ENCODE results near the gene PARD3.

Gene PARD3

DNA sequence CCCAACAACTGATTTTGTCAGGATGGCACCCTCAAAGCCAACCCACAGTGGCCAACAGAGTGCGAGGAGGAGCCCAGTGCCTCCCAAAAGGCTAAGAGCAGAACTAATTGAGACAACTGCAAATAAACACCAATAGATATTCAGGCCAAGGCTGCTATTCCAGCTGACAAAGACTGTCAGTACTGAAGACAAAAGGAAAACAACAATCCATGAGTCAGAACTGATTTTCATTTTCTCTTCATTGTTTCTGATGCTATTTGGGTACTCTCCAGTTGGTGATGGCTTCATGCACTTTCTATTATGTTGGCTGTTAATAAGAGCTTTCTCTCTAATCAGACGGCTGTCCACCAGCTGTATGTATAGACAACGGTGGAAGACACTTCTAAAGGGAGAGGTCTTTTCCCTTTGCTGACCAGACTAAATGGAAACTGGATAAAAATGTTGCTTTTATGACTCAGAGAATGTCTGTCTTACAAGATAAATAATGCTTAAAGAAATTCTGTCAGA lies 515.9 kb downstream of the PARD3 start:
- TF ChIP-seq EZH2 (IDR thresholded peaks at IDR 0.05; ENCODE audit: borderline replicate concordance, low read depth, low read length, severe bottlenecking) = no peak
- TF ChIP-seq, protein P1, sequence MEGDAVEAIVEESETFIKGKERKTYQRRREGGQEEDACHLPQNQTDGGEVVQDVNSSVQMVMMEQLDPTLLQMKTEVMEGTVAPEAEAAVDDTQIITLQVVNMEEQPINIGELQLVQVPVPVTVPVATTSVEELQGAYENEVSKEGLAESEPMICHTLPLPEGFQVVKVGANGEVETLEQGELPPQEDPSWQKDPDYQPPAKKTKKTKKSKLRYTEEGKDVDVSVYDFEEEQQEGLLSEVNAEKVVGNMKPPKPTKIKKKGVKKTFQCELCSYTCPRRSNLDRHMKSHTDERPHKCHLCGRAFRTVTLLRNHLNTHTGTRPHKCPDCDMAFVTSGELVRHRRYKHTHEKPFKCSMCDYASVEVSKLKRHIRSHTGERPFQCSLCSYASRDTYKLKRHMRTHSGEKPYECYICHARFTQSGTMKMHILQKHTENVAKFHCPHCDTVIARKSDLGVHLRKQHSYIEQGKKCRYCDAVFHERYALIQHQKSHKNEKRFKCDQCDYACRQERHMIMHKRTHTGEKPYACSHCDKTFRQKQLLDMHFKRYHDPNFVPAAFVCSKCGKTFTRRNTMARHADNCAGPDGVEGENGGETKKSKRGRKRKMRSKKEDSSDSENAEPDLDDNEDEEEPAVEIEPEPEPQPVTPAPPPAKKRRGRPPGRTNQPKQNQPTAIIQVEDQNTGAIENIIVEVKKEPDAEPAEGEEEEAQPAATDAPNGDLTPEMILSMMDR (IDR thresholded peaks at IDR 0.05; ENCODE audit: borderline replicate concordance, extremely low read depth, low read length, poor library complexity, severe bottlenecking) = no peak
- Histone ChIP-seq H3K4me3 (ENCODE audit: low read depth in 1 of 2, low read length in 2 of 2) (no peak overlapping the region), H3K4me2 (ENCODE audit: insufficient read depth, low read length) (no peak overlapping the region), H3K4me1 (ENCODE audit: insufficient read depth, low read length) (no peaks in the 10 kb centered on the region), H3K27ac (ENCODE audit: low read length) (no peak overlapping the region), H2AFZ (ENCODE audit: low read depth, low read length) (no peak overlapping the region), H3K9me3 (ENCODE audit: insufficient read depth, low read length, severe bottlenecking) (no peaks in the 10 kb centered on the region), H3K27me3 (ENCODE audit: insufficient read depth, low read length, poor library complexity) (no peaks in the 10 kb centered on the region), H3K36me3 (ENCODE audit: insufficient read depth, low read length) (no peaks in the 10 kb centered on the region), H3K79me2 (ENCODE audit: insufficient read depth, low read length) (no peaks in the 10 kb centered on the region), H3K9ac (ENCODE audit: low read depth, low read length) (no peak overlapping the region), H4K20me1 (ENCODE audit: insufficient read depth, low read length) (no peaks in the 10 kb centered on the region)
- no peak for ATAC-seq (ENCODE audit: insufficient read depth, low read depth)
- DNase-seq = no peak

DNA sequence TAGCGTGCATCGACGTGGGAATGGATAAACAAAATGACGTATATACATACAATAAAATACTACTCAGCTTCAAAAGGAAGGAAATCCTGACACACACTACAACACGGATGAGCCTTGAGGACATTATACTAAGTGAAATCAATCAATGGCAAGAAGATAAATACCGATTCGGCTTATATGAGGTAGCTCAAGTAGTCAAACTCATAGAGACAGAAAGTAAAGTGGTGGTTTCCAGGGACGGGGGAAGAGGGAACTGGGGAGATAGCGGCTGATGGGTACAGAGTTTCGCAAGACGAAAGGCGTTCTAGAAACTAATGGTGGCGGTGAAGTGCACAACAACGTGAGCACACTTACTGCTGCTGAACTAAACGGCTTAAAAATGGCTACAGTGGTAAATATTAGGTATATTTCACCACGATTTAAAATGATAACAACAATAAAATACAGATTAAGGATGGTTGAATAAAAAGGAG lies 516.7 kb downstream of the PARD3 start:
- H2AFZ ChIP-seq (ENCODE audit: low read depth, low read length) = no peak overlapping the region
- ATAC-seq (ENCODE audit: insufficient read depth, low read depth) (no peak), DNase-seq (no peak)
- no peaks in the 10 kb centered on the region for H3K79me2 ChIP-seq (ENCODE audit: insufficient read depth, low read length)
- no peaks in the 10 kb centered on the region for H4K20me1 ChIP-seq (ENCODE audit: insufficient read depth, low read length)
- no peaks in the 10 kb centered on the region for H3K27me3 ChIP-seq (ENCODE audit: insufficient read depth, low read length, poor library complexity)
- H3K4me1 ChIP-seq (ENCODE audit: insufficient read depth, low read length) = no peaks in the 10 kb centered on the region
- no peaks in the 10 kb centered on the region for H3K36me3 ChIP-seq (ENCODE audit: insufficient read depth, low read length)
- no peak overlapping the region for H3K9ac ChIP-seq (ENCODE audit: low read depth, low read length)
- no peak overlapping the region for H3K4me2 ChIP-seq (ENCODE audit: insufficient read depth, low read length)
- no peak overlapping the region for H3K4me3 ChIP-seq (ENCODE audit: low read depth in 1 of 2, low read length in 2 of 2)
- no peak overlapping the region for H3K27ac ChIP-seq (ENCODE audit: low read length)
- TF ChIP-seq, protein P1 (IDR thresholded peaks at IDR 0.05; ENCODE audit: borderline replicate concordance, extremely low read depth, low read length, poor library complexity, severe bottlenecking) = no peak
- no peak for TF ChIP-seq EZH2 (IDR thresholded peaks at IDR 0.05; ENCODE audit: borderline replicate concordance, low read depth, low read length, severe bottlenecking)
- H3K9me3 ChIP-seq (ENCODE audit: insufficient read depth, low read length, severe bottlenecking) = no peaks in the 10 kb centered on the region

DNA sequence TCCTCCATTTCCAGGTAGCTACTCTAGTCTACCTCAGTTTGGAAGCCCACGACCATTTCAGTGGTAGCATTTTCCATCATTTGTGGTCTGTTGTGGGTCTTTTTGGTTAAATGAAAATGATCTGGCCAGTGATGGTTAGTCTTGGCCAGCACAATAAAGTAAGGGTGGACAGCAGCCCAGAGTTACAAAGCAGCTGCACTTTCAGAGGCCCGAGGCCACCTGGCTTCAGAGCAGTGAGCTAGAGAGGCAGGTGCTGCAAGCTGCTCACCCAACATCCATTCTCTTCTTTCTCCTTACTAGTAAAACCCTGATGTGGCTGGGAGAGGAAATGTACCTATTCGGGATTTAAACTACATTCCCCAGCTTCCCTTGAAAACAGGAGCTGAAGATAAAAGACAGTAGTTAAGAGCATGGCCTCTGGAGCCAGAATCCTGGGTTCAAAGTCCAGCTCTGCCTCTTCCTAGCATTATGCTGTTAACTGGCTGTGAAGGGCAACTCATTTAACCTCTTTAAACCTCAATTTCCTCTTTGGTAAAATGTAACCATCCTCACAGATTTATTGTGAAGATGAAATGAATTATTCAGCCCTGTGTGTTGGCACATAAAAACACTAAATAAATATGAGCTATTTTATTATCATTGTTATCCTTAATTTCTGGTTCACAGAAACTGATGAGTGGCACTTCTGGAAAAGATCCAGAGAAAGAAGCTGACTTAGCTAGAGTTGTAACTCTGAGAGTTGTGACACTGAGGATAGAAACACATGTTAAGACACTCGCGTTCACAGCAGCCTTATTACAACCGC lies 517.4 kb downstream of the PARD3 start:
- H3K4me1 ChIP-seq (ENCODE audit: insufficient read depth, low read length) = no peaks in the 10 kb centered on the region
- no peaks in the 10 kb centered on the region for H3K9me3 ChIP-seq (ENCODE audit: insufficient read depth, low read length, severe bottlenecking)
- ATAC-seq (ENCODE audit: insufficient read depth, low read depth) = no peak
- H4K20me1 ChIP-seq (ENCODE audit: insufficient read depth, low read length) = no peaks in the 10 kb centered on the region
- no peak overlapping the region for H3K4me3 ChIP-seq (ENCODE audit: low read depth in 1 of 2, low read length in 2 of 2)
- H3K27ac ChIP-seq (ENCODE audit: low read length) = no peak overlapping the region
- DNase-seq = no peak
- no peaks in the 10 kb centered on the region for H3K79me2 ChIP-seq (ENCODE audit: insufficient read depth, low read length)
- H3K4me2 ChIP-seq (ENCODE audit: insufficient read depth, low read length) = no peak overlapping the region
- H3K9ac ChIP-seq (ENCODE audit: low read depth, low read length) = no peak overlapping the region
- H2AFZ ChIP-seq (ENCODE audit: low read depth, low read length) = no peak overlapping the region
- H3K36me3 ChIP-seq (ENCODE audit: insufficient read depth, low read length) = no peaks in the 10 kb centered on the region
- TF ChIP-seq, protein P1 (IDR thresholded peaks at IDR 0.05; ENCODE audit: borderline replicate concordance, extremely low read depth, low read length, poor library complexity, severe bottlenecking) = no peak
- no peak for TF ChIP-seq EZH2 (IDR thresholded peaks at IDR 0.05; ENCODE audit: borderline replicate concordance, low read depth, low read length, severe bottlenecking)
- H3K27me3 ChIP-seq (ENCODE audit: insufficient read depth, low read length, poor library complexity) = no peaks in the 10 kb centered on the region
